Left lung (tissue), 10 donors: ENCODE measurements around the gene RAI1. TPM values are rescaled to one million over a fixed set of nuclear protein-coding genes. Genes with fewer than 3 reads are reported as not detected.

Experiments
- ATAC-seq: fragments of 200-7000 bp; cut with Tn5 transposase; one replicate; pipeline ENCODE4 v1.9.1; 2020; ENCODE audit warnings: moderate library complexity
- DNase-seq, 4 donors: peaks; one replicate each; pipeline ENCODE4 v3.0.0-alpha.2; 2013 to 2020
- H3K27ac ChIP-seq, 2 donors: fragments of 200-600 bp; sonication (generic) in 1 of 2; one replicate each; pipeline versions ENCODE4 v1.5.0 to v1.8.0; 2020 to 2021
- H3K27me3 ChIP-seq, 2 donors: fragments of 200-600 bp; sonication (generic) in 1 of 2; one replicate each; pipeline versions ENCODE4 v1.5.0 to v1.8.0; 2020 to 2021
- H3K36me3 ChIP-seq, 2 donors: fragments of 200-600 bp; sonication (generic) in 1 of 2; one replicate each; pipeline versions ENCODE4 v1.5.0 to v1.8.0; 2020 to 2021
- H3K4me1 ChIP-seq, 2 donors: fragments of 200-600 bp; one replicate each; pipeline ENCODE4 v1.8.0; 2021
- H3K4me3 ChIP-seq, 2 donors: fragments of 200-600 bp; sonication (generic) in 1 of 2; one replicate each; pipeline versions ENCODE4 v1.5.0 to v1.8.0; 2020 to 2021; ENCODE audit warnings: mild to moderate bottlenecking in 1 of 2
- H3K9me3 ChIP-seq, 2 donors: fragments of 200-600 bp; sonication (generic) in 1 of 2; one replicate each; pipeline versions ENCODE4 v1.5.0 to v1.8.0; 2020 to 2021
- intact Hi-C, 2 donors: fragments of 100-400 bp; cut with DNase I; formaldehyde crosslinking; loops; one replicate each; pipeline versions ENCODE4 v1.11.2 to v1.14.2; 2022
- polyA plus RNA-seq, 6 donors: library from polyadenylated mRNA; unstranded; fragments of 120-200 nt; gene quantifications; one replicate each; pipeline ENCODE4 v1.2.1, GENCODE V29; 2013; ENCODE audit not compliant: insufficient read length in 6 of 6
- total RNA-seq, 2 donors: library from RNA; stranded (reverse); fragmentation: NEBNext Ultra II Directional; extraction: Animal tissue kit (Norgen Biotek cat#: 25700); gene quantifications; one replicate each; pipeline ENCODE4 v1.2.1, GENCODE V29; 2021
- TF ChIP-seq, protein P1 (sequence below), 2 donors: fragments of 200-600 bp; sonication (generic) in 1 of 2; IDR thresholded peaks; one replicate each; pipeline versions ENCODE4 v1.5.0 to v1.8.0; 2021; ENCODE audit warnings: antibody characterized with exemption in 2 of 2
- donor health status: DM: no; HTN: yes; CAD: no.
- donor health status: DM: no; HTN: no; CAD: no.

Gene RAI1
- total and polyA plus RNA-seq, 8 donors, result 28.8 to 43.8 (median 34.7) TPM

GRCh38 chr17:17780922-17781590 lies 99.8 kb downstream of the RAI1 start:
- peak; percentile 21 for ATAC-seq
- H3K4me1 ChIP-seq, result peaks cover 24 to 49% of the 10 kb centered on the region in 2 donors
- no peak overlapping the region for H3K4me3 ChIP-seq
- peak in 1 of 4 donors; percentile 68 for DNase-seq
- peak overlapping the region in 1 of 2 donors; percentile 13 for H3K27ac ChIP-seq
- no peaks in the 10 kb centered on the region for H3K36me3 ChIP-seq
- H3K27me3 ChIP-seq, result peaks cover 0 to 40% of the 10 kb centered on the region in 2 donors
- TF ChIP-seq, protein P1, sequence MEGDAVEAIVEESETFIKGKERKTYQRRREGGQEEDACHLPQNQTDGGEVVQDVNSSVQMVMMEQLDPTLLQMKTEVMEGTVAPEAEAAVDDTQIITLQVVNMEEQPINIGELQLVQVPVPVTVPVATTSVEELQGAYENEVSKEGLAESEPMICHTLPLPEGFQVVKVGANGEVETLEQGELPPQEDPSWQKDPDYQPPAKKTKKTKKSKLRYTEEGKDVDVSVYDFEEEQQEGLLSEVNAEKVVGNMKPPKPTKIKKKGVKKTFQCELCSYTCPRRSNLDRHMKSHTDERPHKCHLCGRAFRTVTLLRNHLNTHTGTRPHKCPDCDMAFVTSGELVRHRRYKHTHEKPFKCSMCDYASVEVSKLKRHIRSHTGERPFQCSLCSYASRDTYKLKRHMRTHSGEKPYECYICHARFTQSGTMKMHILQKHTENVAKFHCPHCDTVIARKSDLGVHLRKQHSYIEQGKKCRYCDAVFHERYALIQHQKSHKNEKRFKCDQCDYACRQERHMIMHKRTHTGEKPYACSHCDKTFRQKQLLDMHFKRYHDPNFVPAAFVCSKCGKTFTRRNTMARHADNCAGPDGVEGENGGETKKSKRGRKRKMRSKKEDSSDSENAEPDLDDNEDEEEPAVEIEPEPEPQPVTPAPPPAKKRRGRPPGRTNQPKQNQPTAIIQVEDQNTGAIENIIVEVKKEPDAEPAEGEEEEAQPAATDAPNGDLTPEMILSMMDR (IDR thresholded peaks at IDR 0.05), result no peak
- intact Hi-C loops, result no loop called here
- H3K9me3 ChIP-seq, result no peaks in the 10 kb centered on the region

GRCh38 chr17:17781591-17782496 lies 100.6 kb downstream of the RAI1 start:
- H3K27ac ChIP-seq, result peak overlapping the region in 1 of 2 donors; percentile 13
- H3K4me1 ChIP-seq, result peaks cover 24 to 49% of the 10 kb centered on the region in 2 donors
- no peaks in the 10 kb centered on the region for H3K9me3 ChIP-seq
- H3K36me3 ChIP-seq, result no peaks in the 10 kb centered on the region
- ATAC-seq, result peak; percentile 54
- TF ChIP-seq, protein P1 (IDR thresholded peaks at IDR 0.05), result no peak
- peak overlapping the region; percentile 41 to 44 for H3K4me3 ChIP-seq
- H3K27me3 ChIP-seq, result peaks cover 0 to 40% of the 10 kb centered on the region in 2 donors
- intact Hi-C loops, result no loop called here
- DNase-seq, result peak in 3 of 4 donors; percentile 70 to 84 (median 74)

- H3K9me3 ChIP-seq, result no peaks in the 10 kb centered on the region
- TF ChIP-seq, protein P1 (IDR thresholded peaks at IDR 0.05), result no peak
- peak overlapping the region; percentile 41 to 44 for H3K4me3 ChIP-seq
- ATAC-seq, result peak; percentile 3
- H3K27me3 ChIP-seq, result peaks cover 0 to 40% of the 10 kb centered on the region in 2 donors
- peak in 1 of 4 donors; percentile 41 for DNase-seq
- no peaks in the 10 kb centered on the region for H3K36me3 ChIP-seq
- intact Hi-C loops, result no loop called here
- peaks cover 24 to 49% of the 10 kb centered on the region in 2 donors for H3K4me1 ChIP-seq
- no peak overlapping the region for H3K27ac ChIP-seq
Measured at GRCh38 chr17:17782523-17783115, 101.4 kb downstream of the RAI1 start.

DNA sequence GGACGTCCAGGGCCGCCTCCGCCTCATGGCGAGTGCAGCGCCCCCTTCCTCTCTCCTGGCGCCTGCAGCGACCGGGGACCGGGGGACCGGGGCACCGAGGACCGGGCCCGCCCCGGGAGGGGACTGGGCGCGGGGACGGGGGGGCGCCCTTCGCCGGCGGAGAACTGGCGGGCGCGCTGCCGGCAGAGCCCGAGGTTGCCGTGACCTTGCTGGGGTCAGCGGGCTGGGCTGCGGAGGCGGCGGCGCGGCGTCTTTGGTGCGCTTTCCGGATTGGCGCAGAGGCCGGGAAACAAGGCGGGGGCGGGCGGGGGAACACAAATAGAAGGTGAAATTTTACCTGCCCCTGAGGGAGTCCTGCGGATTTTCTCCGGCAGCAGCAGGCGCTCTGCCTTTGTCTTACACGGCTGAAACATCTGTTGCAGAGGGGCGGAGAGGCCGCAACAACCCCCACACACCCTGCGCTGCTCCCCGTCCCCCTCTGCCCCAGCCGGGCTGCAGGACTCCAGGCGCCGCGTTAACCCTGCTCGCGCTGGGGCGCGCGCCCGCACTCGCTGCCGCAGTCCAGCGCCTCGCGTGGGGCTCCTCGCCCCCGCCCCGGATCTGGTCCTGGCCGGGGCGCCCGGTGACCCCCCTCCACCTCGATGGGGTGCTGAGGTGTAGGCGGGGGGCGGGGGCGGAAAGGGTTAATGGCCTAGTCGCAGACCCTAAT lies 102.0 kb downstream of the RAI1 start:
- DNase-seq, result peak in 1 of 4 donors; percentile 68

More for the DNA sequence above, 102.0 kb downstream of the RAI1 start:
- Histone ChIP-seq H3K36me3 (no peaks in the 10 kb centered on the region), H3K4me3 (peak overlapping the region; percentile 41 to 44), H3K9me3 (no peaks in the 10 kb centered on the region), H3K4me1 (peaks cover 24 to 49% of the 10 kb centered on the region in 2 donors), H3K27ac (peak overlapping the region; percentile 1 to 48), H3K27me3 (peaks cover 0 to 40% of the 10 kb centered on the region in 2 donors)
- ATAC-seq, result peak; percentile 63
- TF ChIP-seq, protein P1 (IDR thresholded peaks at IDR 0.05), result no peak
- intact Hi-C loops, result no loop called here
